Bronchial epithelial cell (primary cell): ENCODE results near the gene TDRD3. TPM values are rescaled to one million over a fixed set of nuclear protein-coding genes. Genes with fewer than 3 reads are reported as not detected.
"Not testable (repeated sequence)": the region's sequence is repeated elsewhere in the genome, so short reads cannot be mapped to it uniquely, and the experiment has no call there.

ENCODE experiments used
- DNase-seq: peaks from one replicate; pipeline ENCODE4 v3.0.0-alpha.2; 2010; ENCODE audit warnings: low read depth
- FAIRE-seq: peaks from 2 replicates; lab custom pipeline; 2011; peaks lifted over from hg19 to GRCh38; lab: Jason Lieb, UNC
- H3K27me3 ChIP-seq: 2 replicates; pipeline ENCODE4 v1.5.1; 2011; ENCODE audit warnings: low read length; ENCODE audit not compliant: control insufficient read depth, insufficient read depth
- H3K36me3 ChIP-seq: 2 replicates; pipeline ENCODE4 v1.5.1; 2011; ENCODE audit warnings: low read length; ENCODE audit not compliant: control insufficient read depth, insufficient read depth
- H3K4me3 ChIP-seq: 2 replicates; pipeline ENCODE4 v1.5.1; 2011; ENCODE audit warnings: mild to moderate bottlenecking, low read depth, low read length, control low read depth
- CTCF ChIP-seq: IDR thresholded peaks from 2 replicates; pipeline ENCODE4 v1.5.1; 2011; ENCODE audit warnings: mild to moderate bottlenecking, moderate library complexity, low read length, control low read depth, inconsistent platforms; ENCODE audit not compliant: insufficient read depth, severe bottlenecking
- total RNA-seq: library from RNA; depleted of rRNA; stranded (reverse); fragments of >200 nt; gene quantifications from 2 replicates; pipeline ENCODE4 v1.2.1, GENCODE V29; 2014

Gene TDRD3
- total RNA-seq, 1 donor from 2014 or later = 12.4 TPM

- FAIRE-seq (no peak), DNase-seq (peak; percentile 63)
- Histone ChIP-seq H3K4me3 (no peak overlapping the region), H3K36me3 (no peaks in the 10 kb centered on the region), H3K27me3 (no peaks in the 10 kb centered on the region)
- no peak for TF ChIP-seq CTCF
Measured at GRCh38 chr13:60402022-60402421, 5.0 kb downstream of the TDRD3 start.

GRCh38 chr13:60407095-60407494 is 10.1 kb downstream of the TDRD3 start:
- no peaks in the 10 kb centered on the region for H3K27me3 ChIP-seq
- H3K36me3 ChIP-seq = no peaks in the 10 kb centered on the region
- FAIRE-seq (no peak), DNase-seq (no peak)
- H3K4me3 ChIP-seq = no peak overlapping the region
- TF ChIP-seq CTCF = no peak

DNA sequence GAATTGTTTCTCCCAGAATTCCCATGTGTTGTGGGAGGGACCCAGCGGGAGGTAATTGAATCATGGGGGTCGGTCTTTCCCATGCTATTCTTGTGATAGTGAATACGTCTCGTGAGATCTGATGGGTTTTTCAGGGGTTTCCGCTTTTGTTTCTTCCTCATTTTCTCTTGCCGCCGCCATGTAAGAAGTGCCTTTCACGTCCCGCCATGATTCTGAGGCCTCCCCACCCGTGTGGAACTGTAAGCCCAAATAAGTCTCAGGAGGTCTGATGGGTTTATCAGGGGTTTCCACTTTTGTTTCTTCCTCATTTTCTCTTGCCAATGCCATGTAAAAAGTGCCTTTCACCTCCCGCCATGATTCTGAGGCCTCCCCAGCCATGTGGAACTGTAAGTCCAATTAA is 10.8 kb downstream of the TDRD3 start:
- H3K27me3 ChIP-seq, FAIRE-seq, DNase-seq, H3K36me3 ChIP-seq, H3K4me3 ChIP-seq: not testable (repeated sequence)

- H3K4me3 ChIP-seq, H3K36me3 ChIP-seq, DNase-seq, H3K27me3 ChIP-seq, FAIRE-seq: not testable (repeated sequence)
Measured at GRCh38 chr13:60409574-60410292, 12.7 kb downstream of the TDRD3 start.

- H3K36me3 ChIP-seq = no peaks in the 10 kb centered on the region
- H3K4me3 ChIP-seq = no peak overlapping the region
- DNase-seq (no peak), FAIRE-seq (no peak)
- no peaks in the 10 kb centered on the region for H3K27me3 ChIP-seq
- no peak for TF ChIP-seq CTCF
Measured at GRCh38 chr13:60410299-60410698, 13.3 kb downstream of the TDRD3 start.

- DNase-seq (no peak), FAIRE-seq (no peak)
- Histone ChIP-seq H3K36me3 (no peaks in the 10 kb centered on the region), H3K4me3 (no peak overlapping the region), H3K27me3 (no peaks in the 10 kb centered on the region)
- TF ChIP-seq CTCF = no peak
Measured at GRCh38 chr13:60411464-60411863, 14.4 kb downstream of the TDRD3 start.

- H3K36me3 ChIP-seq = no peaks in the 10 kb centered on the region
- FAIRE-seq = no peak
Measured at GRCh38 chr13:60411983-60412382, 15.0 kb downstream of the TDRD3 start.

More at GRCh38 chr13:60411983-60412382, 15.0 kb downstream of the TDRD3 start:
- DNase-seq = no peak
- no peak overlapping the region for H3K4me3 ChIP-seq
- no peaks in the 10 kb centered on the region for H3K27me3 ChIP-seq
- TF ChIP-seq CTCF = no peak
